GM10266 (cell line): ENCODE data around the gene OR4D5.

Experiments used
- DNase-seq: peaks from one replicate; pipeline ENCODE4 v3.0.0; 2012; ENCODE audit errors: extremely low spot score
- TF ChIP-seq, protein P1 (sequence below): IDR thresholded peaks from 2 replicates; pipeline ENCODE4 v1.5.1; 2012; ENCODE audit warnings: mild to moderate bottlenecking, low read depth; ENCODE audit not compliant: control insufficient read depth, insufficient read depth; ENCODE audit errors: missing control alignments

The OR4D5 gene

DNA sequence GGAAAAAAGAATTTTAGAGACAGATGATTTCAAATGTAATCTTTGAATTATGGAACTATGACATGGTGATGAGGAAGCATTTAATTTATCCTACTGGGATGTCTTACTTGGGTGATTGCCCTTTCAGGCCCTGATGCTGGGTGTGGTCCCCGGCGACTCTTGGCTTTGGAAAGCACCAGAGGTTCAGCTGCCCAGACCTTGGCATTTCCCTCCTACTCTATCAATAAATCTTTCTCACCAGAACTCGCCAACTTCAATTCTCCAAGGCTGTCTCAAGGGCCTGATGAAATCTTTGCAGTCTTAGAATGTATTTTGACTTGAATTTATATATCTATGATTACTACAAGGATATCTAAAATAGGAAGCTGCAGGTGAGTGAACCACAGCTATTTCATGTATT is 18.5 kb upstream of the OR4D5 start:
- TF ChIP-seq, protein P1, sequence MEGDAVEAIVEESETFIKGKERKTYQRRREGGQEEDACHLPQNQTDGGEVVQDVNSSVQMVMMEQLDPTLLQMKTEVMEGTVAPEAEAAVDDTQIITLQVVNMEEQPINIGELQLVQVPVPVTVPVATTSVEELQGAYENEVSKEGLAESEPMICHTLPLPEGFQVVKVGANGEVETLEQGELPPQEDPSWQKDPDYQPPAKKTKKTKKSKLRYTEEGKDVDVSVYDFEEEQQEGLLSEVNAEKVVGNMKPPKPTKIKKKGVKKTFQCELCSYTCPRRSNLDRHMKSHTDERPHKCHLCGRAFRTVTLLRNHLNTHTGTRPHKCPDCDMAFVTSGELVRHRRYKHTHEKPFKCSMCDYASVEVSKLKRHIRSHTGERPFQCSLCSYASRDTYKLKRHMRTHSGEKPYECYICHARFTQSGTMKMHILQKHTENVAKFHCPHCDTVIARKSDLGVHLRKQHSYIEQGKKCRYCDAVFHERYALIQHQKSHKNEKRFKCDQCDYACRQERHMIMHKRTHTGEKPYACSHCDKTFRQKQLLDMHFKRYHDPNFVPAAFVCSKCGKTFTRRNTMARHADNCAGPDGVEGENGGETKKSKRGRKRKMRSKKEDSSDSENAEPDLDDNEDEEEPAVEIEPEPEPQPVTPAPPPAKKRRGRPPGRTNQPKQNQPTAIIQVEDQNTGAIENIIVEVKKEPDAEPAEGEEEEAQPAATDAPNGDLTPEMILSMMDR = no peak
- DNase-seq = no peak

GRCh38 chr11:123924027-123924426 is 15.4 kb upstream of the OR4D5 start:
- TF ChIP-seq, protein P1 = no peak

DNA sequence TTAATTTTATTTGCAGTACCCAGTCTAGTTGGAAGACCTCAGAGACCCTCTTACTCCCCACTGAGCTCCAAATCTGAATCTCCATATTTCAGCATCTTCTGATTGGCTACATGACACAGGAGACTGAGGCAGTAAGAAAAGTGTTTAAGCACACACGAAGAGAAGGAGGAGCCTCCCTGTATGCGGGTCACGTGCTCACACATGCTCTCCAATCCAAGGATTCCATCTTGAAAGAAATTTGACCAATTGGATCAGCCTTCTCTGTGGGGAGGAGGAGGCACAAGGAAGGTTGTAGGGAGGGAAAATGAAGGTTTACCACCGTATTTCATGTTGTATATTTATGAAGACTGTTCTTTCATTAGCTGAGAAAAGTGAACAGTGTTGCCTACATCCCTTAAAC is 3.0 kb downstream of the OR4D5 start:
- TF ChIP-seq, protein P1 = no peak
- DNase-seq = no peak

More at GRCh38 chr11:123924027-123924426, 15.4 kb upstream of the OR4D5 start:
- DNase-seq = no peak

DNA sequence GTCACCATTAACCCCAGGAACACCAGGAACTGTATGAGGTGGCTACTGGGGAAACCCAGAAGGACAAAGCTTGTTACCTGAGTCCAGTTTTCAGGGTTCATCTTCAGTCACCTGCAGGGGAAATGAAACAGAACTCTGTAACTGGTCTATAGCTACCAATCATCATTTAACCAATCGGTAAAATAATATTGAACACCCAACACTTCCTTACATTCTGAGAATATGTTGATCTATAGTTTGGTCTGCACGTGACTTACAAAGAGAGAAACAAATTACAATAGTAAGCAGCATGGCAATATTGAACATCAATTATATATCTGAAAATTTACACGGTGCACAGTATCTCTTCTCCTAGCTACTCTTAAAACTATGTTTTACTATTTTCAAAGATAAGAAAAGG is 4.3 kb downstream of the OR4D5 start, which contains the start of gene OR6T1:
TSS of gene OR6T1 (minus strand) at position 101 of the 400 bp plus-strand sequence. CDS start at position 101, 0 bp downstream.
- TF ChIP-seq, protein P1 = no peak
- no peak for DNase-seq

GRCh38 chr11:123945132-123945531 is 5.7 kb downstream of the OR4D5 start:
- no peak for DNase-seq
- TF ChIP-seq, protein P1 = no peak

DNA sequence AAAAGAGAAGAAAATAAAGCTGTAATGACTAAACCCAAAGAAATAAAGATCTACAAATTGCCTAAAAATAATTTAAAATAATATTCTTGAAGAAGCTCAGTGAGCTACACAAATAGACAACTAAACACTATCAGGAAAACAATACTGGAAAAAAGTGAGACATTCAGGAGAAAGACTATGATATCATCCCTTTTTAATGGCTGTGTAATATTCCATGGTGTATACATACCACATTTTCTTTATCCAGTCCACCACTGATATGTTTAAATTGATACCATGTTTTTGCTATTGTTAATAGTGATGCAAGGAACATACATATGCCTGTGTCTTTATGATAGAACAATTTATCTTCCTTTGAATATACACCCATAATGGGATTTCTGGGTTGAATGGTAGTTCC is 17.3 kb downstream of the OR4D5 start:
- DNase-seq = no peak
- TF ChIP-seq, protein P1 = no peak

- TF ChIP-seq, protein P1 = no peak
- no peak for DNase-seq
Measured at GRCh38 chr11:123973816-123974215, 34.4 kb downstream of the OR4D5 start.
